Measurements from ENCODE around the gene ANK3. TPM values are rescaled to one million over a fixed set of nuclear protein-coding genes. Genes with fewer than 3 reads are reported as not detected.

The ANK3 gene
- total and polyA plus RNA-seq, 10 donors = 2.0 to 133 (median 62.9) TPM

DNA sequence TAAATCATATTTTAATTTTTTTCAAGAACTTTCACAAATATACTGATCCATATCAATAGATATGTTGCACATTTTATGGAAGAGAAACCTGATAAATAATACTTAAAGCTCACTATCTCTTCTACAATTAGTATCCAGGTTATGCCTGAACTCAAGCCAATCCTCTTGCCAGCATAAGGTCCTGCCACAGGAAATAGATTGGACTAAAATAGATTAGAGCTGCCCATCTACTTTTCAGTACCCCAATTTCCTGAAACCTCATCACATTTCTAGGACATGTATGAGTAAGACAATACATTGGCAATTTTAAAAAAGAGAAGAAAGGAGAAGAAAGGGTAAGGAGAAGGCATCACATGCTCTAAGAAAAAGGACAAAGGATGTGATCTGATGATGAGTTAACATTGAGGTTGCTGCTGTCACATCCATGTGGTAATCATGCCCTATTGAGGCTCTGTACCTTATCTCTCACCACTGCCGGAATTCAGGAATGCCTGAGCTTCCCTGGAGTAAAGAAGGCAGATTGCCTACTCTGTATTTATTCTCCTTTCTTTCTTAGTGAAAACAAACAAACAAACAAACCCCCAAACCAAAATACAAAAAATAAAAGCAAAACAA, 199.7 kb downstream of the ANK3 start:
- Histone ChIP-seq H3K27me3 (replicated peaks in 1 of 7) (no peaks in the 10 kb centered on the region), H3K4me1 (no peaks in the 10 kb centered on the region), H3K9me3 (no peaks in the 10 kb centered on the region), H3K4me3 (no peak overlapping the region), H3K36me3 (peaks cover 0 to 48% (median 3%) of the 10 kb centered on the region in 6 donors), H3K27ac (no peak overlapping the region)
- TF ChIP-seq POLR2AphosphoS5 (IDR thresholded peaks at IDR 0.05) = no peak
- no peak for DNase-seq
- 75 to 92% (median 84%) methylated on average over 1 of the region's 1 CpG for WGBS, 5 donors
- intact Hi-C loops (cut with DNase I; ENCODE audit: low total_unique reads) = no loop called here

DNA sequence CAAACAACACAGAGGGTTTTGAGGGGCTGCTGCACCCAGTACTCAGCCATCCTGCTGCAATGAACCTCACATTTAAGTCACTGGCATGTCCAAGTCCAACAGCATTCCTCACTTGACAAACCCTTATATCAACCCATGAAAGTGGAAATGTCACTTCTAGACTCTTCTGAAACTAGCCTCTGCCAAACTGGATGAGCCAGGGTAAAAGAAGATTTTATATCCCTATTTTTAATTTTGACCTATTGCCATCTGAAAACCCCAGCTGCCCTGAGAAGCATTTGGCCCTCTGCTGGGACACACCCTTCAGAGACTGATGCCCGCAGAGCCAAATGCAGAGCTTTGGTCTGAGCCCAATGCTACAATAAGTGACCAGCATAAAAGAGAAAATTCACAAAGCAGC, 201.1 kb downstream of the ANK3 start:
- Histone ChIP-seq H3K36me3 (peaks cover 0 to 40% (median 3%) of the 10 kb centered on the region in 6 donors), H3K4me3 (no peak overlapping the region), H3K27me3 (replicated peaks in 1 of 7) (no peaks in the 10 kb centered on the region), H3K9me3 (no peaks in the 10 kb centered on the region), H3K27ac (no peak overlapping the region), H3K4me1 (no peaks in the 10 kb centered on the region)
- no peak for DNase-seq
- WGBS, 5 donors = 90 to 100% (median 94%) methylated on average over 1 of the region's 1 CpG
- TF ChIP-seq POLR2AphosphoS5 (IDR thresholded peaks at IDR 0.05) (no peak), CTCF (IDR thresholded peaks at IDR 0.05 in 8 of 11, conservative IDR thresholded peaks at IDR 0.05 in 3 of 11) (no peak), POLR2A (IDR thresholded peaks at IDR 0.05) (no peak)
- intact Hi-C loops (cut with DNase I; ENCODE audit: low total_unique reads) = no loop called here

GRCh38 chr10:60187691-60188090, 202.0 kb downstream of the ANK3 start:
- intact Hi-C loops (cut with DNase I; ENCODE audit: low total_unique reads) = no loop called here
- 71 to 97% (median 81%) methylated on average over 1 of the region's 1 CpG for WGBS, 5 donors
- no peak for TF ChIP-seq CTCF (IDR thresholded peaks at IDR 0.05 in 8 of 11, conservative IDR thresholded peaks at IDR 0.05 in 3 of 11)
- no peak for TF ChIP-seq POLR2A (IDR thresholded peaks at IDR 0.05)
- no peak for TF ChIP-seq POLR2AphosphoS5 (IDR thresholded peaks at IDR 0.05)
- Histone ChIP-seq H3K4me3 (no peak overlapping the region), H3K27ac (no peak overlapping the region), H3K36me3 (peaks cover 0 to 34% (median 3%) of the 10 kb centered on the region in 6 donors), H3K9me3 (no peaks in the 10 kb centered on the region), H3K4me1 (no peaks in the 10 kb centered on the region), H3K27me3 (replicated peaks in 1 of 7) (no peaks in the 10 kb centered on the region)
- DNase-seq = no peak

DNA sequence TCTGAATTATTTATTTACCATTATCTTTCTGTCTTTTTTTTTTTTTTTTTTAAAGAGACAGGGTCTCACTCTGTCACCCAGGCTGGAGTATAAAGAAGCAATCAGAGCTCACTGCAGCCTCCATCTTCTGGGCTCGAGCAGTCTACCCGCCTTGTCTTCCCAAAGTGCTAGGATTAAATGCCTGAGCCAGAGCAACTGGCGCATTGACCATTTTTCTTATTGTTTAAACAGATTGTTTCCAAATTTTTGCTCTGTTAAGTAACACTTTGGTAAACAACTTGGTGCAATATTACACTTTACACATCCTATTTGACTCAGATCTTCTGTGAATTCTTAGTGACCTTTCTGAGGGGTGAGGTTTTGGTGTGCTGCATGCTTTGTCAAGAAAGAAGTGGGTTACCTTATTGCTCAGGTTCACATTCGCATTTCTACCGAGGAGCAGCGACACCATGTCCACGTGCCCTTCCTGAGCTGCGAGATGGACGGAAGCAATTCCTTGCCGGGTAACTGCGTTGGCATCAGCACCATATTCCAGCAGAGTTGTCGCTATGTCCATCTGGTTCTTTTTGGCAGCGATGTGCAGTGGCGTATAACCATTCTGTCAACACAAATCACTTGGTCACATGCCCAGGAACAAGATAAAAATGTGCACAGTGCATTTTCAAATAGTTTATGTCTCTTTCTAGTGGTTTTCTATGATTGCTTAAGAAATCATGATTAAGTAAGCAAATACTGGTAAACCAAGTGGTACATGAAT, 203.2 kb downstream of the ANK3 start:
- Histone ChIP-seq H3K27ac (no peak overlapping the region), H3K4me1 (no peaks in the 10 kb centered on the region), H3K36me3 (peaks cover 0 to 34% (median under 1%) of the 10 kb centered on the region in 6 donors), H3K4me3 (no peak overlapping the region), H3K9me3 (no peaks in the 10 kb centered on the region), H3K27me3 (replicated peaks in 1 of 7) (no peaks in the 10 kb centered on the region)
- 93 to 96% (median 94%) methylated on average over 14 of the region's 14 CpGs for WGBS, 5 donors
- intact Hi-C loops (cut with DNase I; ENCODE audit: low total_unique reads) = no loop called here
- TF ChIP-seq POLR2A (IDR thresholded peaks at IDR 0.05) (no peak), POLR2AphosphoS5 (IDR thresholded peaks at IDR 0.05) (no peak), CTCF (IDR thresholded peaks at IDR 0.05 in 8 of 11, conservative IDR thresholded peaks at IDR 0.05 in 3 of 11) (no peak)
- no peak for DNase-seq

Data from spleen (tissue), 11 donors.